A549 (cell line): ENCODE results near the gene FAS.
"Not testable (repeated sequence)": the region's sequence is repeated elsewhere in the genome, so short reads cannot be mapped to it uniquely, and the experiment has no call there.

ENCODE experiments used
- CHD4 ChIP-seq: fragments of 200-600 bp; sonication (generic); IDR thresholded peaks from 2 replicates; pipeline ENCODE4 v1.6.1; 2016; ENCODE audit warnings: antibody characterized with exemption, mild to moderate bottlenecking, borderline replicate concordance
- EP300 ChIP-seq, 2 experiments: fragments of >200 bp; sonication (Bioruptor Twin); formaldehyde crosslinking; IDR thresholded peaks; 2 replicates in 1 of 2; 3 replicates in 1 of 2; pipeline ENCODE4 v1.6.1; 2016 to 2017
- NFE2L2 ChIP-seq: fragments of 150-350 bp; conservative IDR thresholded peaks from 2 replicates; pipeline ENCODE4 v1.6.1; 2014; ENCODE audit warnings: low read length
- NR3C1 ChIP-seq: fragments of >200 bp; sonication (Bioruptor Twin); formaldehyde crosslinking; IDR thresholded peaks from 3 replicates; pipeline ENCODE4 v1.6.1; 2017
- POLR2A ChIP-seq: IDR thresholded peaks from 2 replicates; pipeline ENCODE4 v1.6.1; 2012; ENCODE audit warnings: mild to moderate bottlenecking, low read length
- RARB ChIP-seq: fragments of 250-450 bp; sonication (Bioruptor Pico); IDR thresholded peaks from 2 replicates; pipeline ENCODE4 v1.8.0; 2021; ENCODE audit warnings: mild to moderate bottlenecking, moderate library complexity
- REST ChIP-seq: fragments of 200-600 bp; sonication (generic); IDR thresholded peaks from 2 replicates; pipeline ENCODE4 v1.6.1; 2016; ENCODE audit warnings: antibody characterized with exemption, mild to moderate bottlenecking, moderate library complexity
- TF ChIP-seq, protein P1 (sequence below): fragments of >200 bp; sonication (Bioruptor Twin); formaldehyde crosslinking; IDR thresholded peaks from 3 replicates; pipeline ENCODE4 v1.5.1; 2016
- TF ChIP-seq, protein P2 (sequence below): fragments of 450-650 bp; IDR thresholded peaks from 2 replicates; pipeline ENCODE4 v1.6.1; 2014; ENCODE audit warnings: antibody characterized with exemption
- TF ChIP-seq, protein P3 (sequence below): fragments of 250-450 bp; sonication (Bioruptor Pico); IDR thresholded peaks from 2 replicates; pipeline ENCODE4 v1.5.0; 2021; ENCODE audit warnings: mild to moderate bottlenecking, moderate library complexity, borderline replicate concordance

- TF ChIP-seq, protein P1, sequence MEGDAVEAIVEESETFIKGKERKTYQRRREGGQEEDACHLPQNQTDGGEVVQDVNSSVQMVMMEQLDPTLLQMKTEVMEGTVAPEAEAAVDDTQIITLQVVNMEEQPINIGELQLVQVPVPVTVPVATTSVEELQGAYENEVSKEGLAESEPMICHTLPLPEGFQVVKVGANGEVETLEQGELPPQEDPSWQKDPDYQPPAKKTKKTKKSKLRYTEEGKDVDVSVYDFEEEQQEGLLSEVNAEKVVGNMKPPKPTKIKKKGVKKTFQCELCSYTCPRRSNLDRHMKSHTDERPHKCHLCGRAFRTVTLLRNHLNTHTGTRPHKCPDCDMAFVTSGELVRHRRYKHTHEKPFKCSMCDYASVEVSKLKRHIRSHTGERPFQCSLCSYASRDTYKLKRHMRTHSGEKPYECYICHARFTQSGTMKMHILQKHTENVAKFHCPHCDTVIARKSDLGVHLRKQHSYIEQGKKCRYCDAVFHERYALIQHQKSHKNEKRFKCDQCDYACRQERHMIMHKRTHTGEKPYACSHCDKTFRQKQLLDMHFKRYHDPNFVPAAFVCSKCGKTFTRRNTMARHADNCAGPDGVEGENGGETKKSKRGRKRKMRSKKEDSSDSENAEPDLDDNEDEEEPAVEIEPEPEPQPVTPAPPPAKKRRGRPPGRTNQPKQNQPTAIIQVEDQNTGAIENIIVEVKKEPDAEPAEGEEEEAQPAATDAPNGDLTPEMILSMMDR, result not testable (repeated sequence)
- not testable (repeated sequence) for TF ChIP-seq CHD4; POLR2A; NFE2L2; RARB (CRISPR knock-in tag); EP300 (IDR thresholded peaks at IDR 0.05); REST; NR3C1
- TF ChIP-seq, protein P2, sequence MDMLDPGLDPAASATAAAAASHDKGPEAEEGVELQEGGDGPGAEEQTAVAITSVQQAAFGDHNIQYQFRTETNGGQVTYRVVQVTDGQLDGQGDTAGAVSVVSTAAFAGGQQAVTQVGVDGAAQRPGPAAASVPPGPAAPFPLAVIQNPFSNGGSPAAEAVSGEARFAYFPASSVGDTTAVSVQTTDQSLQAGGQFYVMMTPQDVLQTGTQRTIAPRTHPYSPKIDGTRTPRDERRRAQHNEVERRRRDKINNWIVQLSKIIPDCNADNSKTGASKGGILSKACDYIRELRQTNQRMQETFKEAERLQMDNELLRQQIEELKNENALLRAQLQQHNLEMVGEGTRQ, result not testable (repeated sequence)
- TF ChIP-seq, protein P3, sequence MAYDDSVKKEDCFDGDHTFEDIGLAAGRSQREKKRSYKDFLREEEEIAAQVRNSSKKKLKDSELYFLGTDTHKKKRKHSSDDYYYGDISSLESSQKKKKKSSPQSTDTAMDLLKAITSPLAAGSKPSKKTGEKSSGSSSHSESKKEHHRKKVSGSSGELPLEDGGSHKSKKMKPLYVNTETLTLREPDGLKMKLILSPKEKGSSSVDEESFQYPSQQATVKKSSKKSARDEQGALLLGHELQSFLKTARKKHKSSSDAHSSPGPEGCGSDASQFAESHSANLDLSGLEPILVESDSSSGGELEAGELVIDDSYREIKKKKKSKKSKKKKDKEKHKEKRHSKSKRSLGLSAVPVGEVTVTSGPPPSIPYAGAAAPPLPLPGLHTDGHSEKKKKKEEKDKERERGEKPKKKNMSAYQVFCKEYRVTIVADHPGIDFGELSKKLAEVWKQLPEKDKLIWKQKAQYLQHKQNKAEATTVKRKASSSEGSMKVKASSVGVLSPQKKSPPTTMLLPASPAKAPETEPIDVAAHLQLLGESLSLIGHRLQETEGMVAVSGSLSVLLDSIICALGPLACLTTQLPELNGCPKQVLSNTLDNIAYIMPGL (CRISPR knock-in tag), result not testable (repeated sequence)
Measured at GRCh38 chr10:89021526-89021925, 30.9 kb downstream of the FAS start.
